Measurements from ENCODE around the gene SYPL2.

- TF ChIP-seq CTCF (IDR thresholded peaks at IDR 0.05; ENCODE audit: low read depth, low read length): no peak
- no peak for TF ChIP-seq POLR2A (IDR thresholded peaks at IDR 0.05; ENCODE audit: extremely low read depth, insufficient read length)
These were observed 18.2 kb downstream of the SYPL2 start for GRCh38 chr1:109484519-109484975.
